ENCODE data around the gene KCNJ6. TPM values are rescaled to one million over a fixed set of nuclear protein-coding genes. Genes with fewer than 3 reads are reported as not detected.

KCNJ6 gene
- total RNA-seq, 1 donor from 2014 or later: not detected

GRCh38 chr21:37605006-37605405 lies 311.3 kb downstream of the KCNJ6 start:
- no peaks in the 10 kb centered on the region for H3K36me3 ChIP-seq
- no peaks in the 10 kb centered on the region for H3K27me3 ChIP-seq
- no peak overlapping the region for H2AFZ ChIP-seq (replicated peaks)
- H3K27ac ChIP-seq: no peak overlapping the region
- H3K4me3 Mint-ChIP-seq: no peak overlapping the region
- no peak for DNase-seq (ENCODE audit: low spot score)
- no peak overlapping the region for H3K9ac ChIP-seq
- H3K27ac Mint-ChIP-seq: no peak overlapping the region
- peaks cover 4% of the 10 kb centered on the region for H3K27me3 Mint-ChIP-seq (ENCODE audit: insufficient read depth, low read depth)
- H3K4me1 ChIP-seq: no peaks in the 10 kb centered on the region
- no peaks in the 10 kb centered on the region for H3K79me2 ChIP-seq (ENCODE audit: low read depth)
- no peaks in the 10 kb centered on the region for H3K4me1 Mint-ChIP-seq
- H4K20me1 ChIP-seq (ENCODE audit: low read depth): no peaks in the 10 kb centered on the region
- no peaks in the 10 kb centered on the region for H3K9me3 ChIP-seq (ENCODE audit: low read depth)
- H3K36me3 Mint-ChIP-seq: no peaks in the 10 kb centered on the region
- H3K9me3 Mint-ChIP-seq: peaks cover 2% of the 10 kb centered on the region
- TF ChIP-seq EZH2 (IDR thresholded peaks at IDR 0.05) (no peak), CTCF (IDR thresholded peaks at IDR 0.05) (no peak), EZH2phosphoT487 (IDR thresholded peaks at IDR 0.05) (no peak)
- no peak overlapping the region for H3K4me2 ChIP-seq
- no peaks in the 10 kb centered on the region for H3F3A ChIP-seq (ENCODE audit: low read depth)
- no peak overlapping the region for H3K4me3 ChIP-seq

DNA sequence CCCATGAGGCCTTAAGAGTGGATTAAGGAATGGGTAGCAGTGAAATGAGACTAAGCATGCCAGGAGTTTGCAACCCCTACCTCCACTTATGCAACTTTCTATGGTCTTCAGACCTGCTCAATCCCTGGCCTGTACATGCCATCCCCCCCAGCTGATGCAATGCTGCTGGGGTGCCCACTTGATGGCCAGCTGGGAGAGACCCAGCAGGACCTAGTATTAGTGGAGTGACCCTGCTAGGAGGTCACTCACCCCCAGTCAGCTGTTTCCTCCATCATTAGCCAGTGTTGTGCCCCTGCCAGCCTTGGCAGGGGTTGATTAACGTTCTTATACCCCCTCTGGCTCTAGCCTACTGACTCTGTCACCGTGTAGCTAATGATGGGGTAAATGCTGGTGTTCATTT lies 313.1 kb downstream of the KCNJ6 start:
- Histone ChIP-seq H3F3A (ENCODE audit: low read depth) (no peaks in the 10 kb centered on the region), H4K20me1 (ENCODE audit: low read depth) (no peaks in the 10 kb centered on the region), H3K27me3 (no peaks in the 10 kb centered on the region), H3K36me3 (no peaks in the 10 kb centered on the region), H3K27ac (no peak overlapping the region), H3K4me2 (no peak overlapping the region), H3K79me2 (ENCODE audit: low read depth) (no peaks in the 10 kb centered on the region), H2AFZ (replicated peaks) (no peak overlapping the region), H3K4me3 (no peak overlapping the region), H3K9ac (no peak overlapping the region), H3K9me3 (ENCODE audit: low read depth) (no peaks in the 10 kb centered on the region), H3K4me1 (no peaks in the 10 kb centered on the region)
- H3K27ac Mint-ChIP-seq: no peak overlapping the region
- TF ChIP-seq CTCF (IDR thresholded peaks at IDR 0.05): no peak
- no peak for TF ChIP-seq EZH2phosphoT487 (IDR thresholded peaks at IDR 0.05)
- TF ChIP-seq EZH2 (IDR thresholded peaks at IDR 0.05): no peak
- no peak for DNase-seq (ENCODE audit: low spot score)
- H3K4me3 Mint-ChIP-seq: no peak overlapping the region
- H3K27me3 Mint-ChIP-seq (ENCODE audit: insufficient read depth, low read depth): peaks cover 4% of the 10 kb centered on the region
- peaks cover 2% of the 10 kb centered on the region for H3K9me3 Mint-ChIP-seq
- no peaks in the 10 kb centered on the region for H3K36me3 Mint-ChIP-seq
- H3K4me1 Mint-ChIP-seq: no peaks in the 10 kb centered on the region

- no peak overlapping the region for H3K4me3 ChIP-seq
- Mint-ChIP-seq H3K9me3 (peaks cover 4% of the 10 kb centered on the region), H3K4me1 (no peaks in the 10 kb centered on the region), H3K27ac (no peak overlapping the region), H3K4me3 (no peak overlapping the region), H3K36me3 (no peaks in the 10 kb centered on the region), H3K27me3 (ENCODE audit: insufficient read depth, low read depth) (peaks cover 5% of the 10 kb centered on the region)
- H3K27ac ChIP-seq: no peak overlapping the region
- H3K4me1 ChIP-seq: no peaks in the 10 kb centered on the region
- no peaks in the 10 kb centered on the region for H3K27me3 ChIP-seq
- H2AFZ ChIP-seq (replicated peaks): no peak overlapping the region
- no peaks in the 10 kb centered on the region for H3K9me3 ChIP-seq (ENCODE audit: low read depth)
- no peaks in the 10 kb centered on the region for H3F3A ChIP-seq (ENCODE audit: low read depth)
- H3K79me2 ChIP-seq (ENCODE audit: low read depth): no peaks in the 10 kb centered on the region
- no peak for DNase-seq (ENCODE audit: low spot score)
- TF ChIP-seq EZH2phosphoT487 (IDR thresholded peaks at IDR 0.05) (no peak), CTCF (IDR thresholded peaks at IDR 0.05) (no peak), EZH2 (IDR thresholded peaks at IDR 0.05) (no peak)
- no peak overlapping the region for H3K4me2 ChIP-seq
- H3K9ac ChIP-seq: no peak overlapping the region
- H4K20me1 ChIP-seq (ENCODE audit: low read depth): no peaks in the 10 kb centered on the region
- H3K36me3 ChIP-seq: no peaks in the 10 kb centered on the region
Measured at GRCh38 chr21:37601915-37602314, 314.3 kb downstream of the KCNJ6 start.
